SK-N-MC (cell line): Measurements from ENCODE around the gene C20orf96.
"Not testable (repeated sequence)": the region's sequence is repeated elsewhere in the genome, so short reads cannot be mapped to it uniquely, and the experiment has no call there.

Source experiments
- DNase-seq: peaks from one replicate; pipeline ENCODE4 v3.0.0-alpha.2; 2011; ENCODE audit warnings: low read depth, low spot score
- H3K27ac ChIP-seq: fragments of 200-600 bp; sonication (generic); 2 replicates; pipeline ENCODE4 v1.5.1; 2016; ENCODE audit warnings: mixed run types
- H3K36me3 ChIP-seq: fragments of 200-600 bp; sonication (generic); 2 replicates; pipeline ENCODE4 v1.6.1; 2017; ENCODE audit warnings: antibody characterized with exemption, low read length, mixed read lengths; ENCODE audit not compliant: insufficient read depth
- H3K4me3 ChIP-seq: fragments of 200-600 bp; sonication (generic); 2 replicates; pipeline ENCODE4 v1.5.1; 2016
- H3K9ac ChIP-seq: fragments of 200-600 bp; sonication (generic); 2 replicates; pipeline ENCODE4 v1.8.0; 2017; ENCODE audit warnings: mixed run types, mixed read lengths; ENCODE audit not compliant: insufficient read length
- H3K9me3 ChIP-seq: fragments of 200-600 bp; sonication (generic); 2 replicates; pipeline ENCODE4 v1.6.1; 2017; ENCODE audit warnings: low read depth, mild to moderate bottlenecking, antibody characterized with exemption, low read length, moderate library complexity, mixed read lengths
- EZH2 ChIP-seq: fragments of 200-600 bp; sonication (generic); IDR thresholded peaks from one replicate; pipeline ENCODE4 v1.6.1; 2017; ENCODE audit warnings: antibody characterized with exemption
- FOXP2 ChIP-seq: optimal IDR thresholded peaks from 2 replicates; pipeline ENCODE3; 2011; ENCODE audit warnings: mild to moderate bottlenecking, moderate library complexity; ENCODE audit not compliant: insufficient read depth; ENCODE audit errors: extremely low read length, control extremely low read depth
- POLR2AphosphoS5 ChIP-seq: IDR thresholded peaks from 2 replicates; pipeline ENCODE4 v1.6.1; 2012; ENCODE audit warnings: mild to moderate bottlenecking, low read depth, low read length, borderline replicate concordance

Gene C20orf96

GRCh38 chr20:290084-290831 is at the start of gene C20orf96:
Gene C20orf96, minus strand, starts transcription at chr20:290750. Its CDS starts 140 bp downstream, at chr20:290610.
- TF ChIP-seq POLR2AphosphoS5: peak; percentile 77
- no peak for TF ChIP-seq FOXP2
- Histone ChIP-seq H3K27ac (peak within 1 kb of the TSS; percentile 75), H3K4me3 (peak within 1 kb of the TSS; percentile 95), H3K36me3 (no peaks in the 10 kb centered on the region), H3K9ac (peak within 1 kb of the TSS; percentile 88), H3K9me3 (no peaks in the 10 kb centered on the region)
- DNase-seq: peak; percentile 67

GRCh38 chr20:336040-336439 is 45.5 kb upstream of the C20orf96 start:
- DNase-seq, H3K36me3 ChIP-seq, H3K4me3 ChIP-seq, H3K9ac ChIP-seq, H3K27ac ChIP-seq, H3K9me3 ChIP-seq: not testable (repeated sequence)

GRCh38 chr20:334578-334977 is 44.0 kb upstream of the C20orf96 start:
- TF ChIP-seq EZH2: no peak
- no peak for TF ChIP-seq FOXP2
- no peak for TF ChIP-seq POLR2AphosphoS5
- no peak for DNase-seq
- no peaks in the 10 kb centered on the region for H3K9me3 ChIP-seq

GRCh38 chr20:330233-331149 is 39.9 kb upstream of the C20orf96 start:
- Histone ChIP-seq H3K9ac (no peak overlapping the region), H3K4me3 (no peak overlapping the region), H3K27ac (no peak overlapping the region), H3K36me3 (peaks cover 7% of the 10 kb centered on the region; the same call in 1 of the 2 replicates), H3K9me3 (no peaks in the 10 kb centered on the region)
- no peak for DNase-seq
- TF ChIP-seq FOXP2 (no peak), EZH2 (no peak), POLR2AphosphoS5 (0 out of 2 replicates have a peak, but pooled peaks have one; percentile 40)

More at GRCh38 chr20:334578-334977, 44.0 kb upstream of the C20orf96 start:
- H3K9ac ChIP-seq: no peak overlapping the region
- H3K4me3 ChIP-seq: no peak overlapping the region
- peaks cover 4% of the 10 kb centered on the region; the same call in 1 of the 2 replicates for H3K36me3 ChIP-seq
- H3K27ac ChIP-seq: no peak overlapping the region

GRCh38 chr20:329851-330232 is 39.3 kb upstream of the C20orf96 start:
- no peak for TF ChIP-seq EZH2
- no peak for DNase-seq
- Histone ChIP-seq H3K36me3 (peaks cover 7% of the 10 kb centered on the region; the same call in 1 of the 2 replicates), H3K4me3 (no peak overlapping the region), H3K9me3 (no peaks in the 10 kb centered on the region), H3K9ac (no peak overlapping the region), H3K27ac (no peak overlapping the region; the same call in 1 of the 2 replicates)

GRCh38 chr20:328975-329695 is 38.6 kb upstream of the C20orf96 start:
- 0 out of 2 replicates have a peak overlapping the region, but pooled peaks have one; percentile 9 for H3K4me3 ChIP-seq

GRCh38 chr20:328027-328974 is 37.8 kb upstream of the C20orf96 start:
- TF ChIP-seq FOXP2 (no peak), POLR2AphosphoS5 (0 out of 2 replicates have a peak, but pooled peaks have one; percentile 13)
- H3K4me3 ChIP-seq: peak overlapping the region; percentile 96
- no peaks in the 10 kb centered on the region for H3K9me3 ChIP-seq
- DNase-seq: no peak
- peak overlapping the region; percentile 80 for H3K27ac ChIP-seq
- peaks cover 7% of the 10 kb centered on the region; the same call in 1 of the 2 replicates for H3K36me3 ChIP-seq
- peak overlapping the region; percentile 93 for H3K9ac ChIP-seq

More at GRCh38 chr20:328975-329695, 38.6 kb upstream of the C20orf96 start:
- H3K27ac ChIP-seq: peak overlapping the region; percentile 2; the same call in 1 of the 2 replicates
- H3K9ac ChIP-seq: peak overlapping the region; percentile 37
- no peaks in the 10 kb centered on the region for H3K9me3 ChIP-seq
- peaks cover 7% of the 10 kb centered on the region; the same call in 1 of the 2 replicates for H3K36me3 ChIP-seq
- no peak for TF ChIP-seq EZH2
- peak; percentile 58 for TF ChIP-seq POLR2AphosphoS5
- no peak for DNase-seq
